HG03159 (cell line): ENCODE data around the gene SLC29A3.
"Not testable (repeated sequence)": the region's sequence is repeated elsewhere in the genome, so short reads cannot be mapped to it uniquely, and the experiment has no call there.

Experiments used
- ATAC-seq: cut with Tn5 transposase; IDR thresholded peaks from one replicate; pipeline ENCODE4 v1.9.1; 2021; ENCODE audit warnings: mild to moderate bottlenecking, moderate library complexity; ENCODE audit not compliant: unreplicated experiment

The SLC29A3 gene

DNA sequence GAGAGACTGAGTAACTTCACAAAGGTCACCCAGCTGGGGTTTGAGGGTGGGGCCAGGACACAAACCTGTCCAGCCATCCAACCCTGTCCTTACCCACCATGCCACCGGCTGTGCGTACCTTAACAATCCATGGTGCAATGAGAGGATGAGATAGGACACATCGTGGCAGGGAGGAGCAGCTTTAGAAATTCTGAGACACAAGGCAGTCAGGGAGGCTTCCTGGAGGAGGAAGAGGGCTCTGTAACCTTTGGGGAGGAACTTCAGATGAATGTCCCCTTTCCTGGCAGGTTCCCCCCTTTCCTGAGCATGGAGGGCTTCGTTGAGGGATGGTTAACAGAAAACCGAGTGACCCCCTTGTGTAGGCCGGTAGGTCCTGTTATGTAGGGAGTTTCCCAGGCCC, 35.6 kb upstream of the SLC29A3 start:
- ATAC-seq = no peak

DNA sequence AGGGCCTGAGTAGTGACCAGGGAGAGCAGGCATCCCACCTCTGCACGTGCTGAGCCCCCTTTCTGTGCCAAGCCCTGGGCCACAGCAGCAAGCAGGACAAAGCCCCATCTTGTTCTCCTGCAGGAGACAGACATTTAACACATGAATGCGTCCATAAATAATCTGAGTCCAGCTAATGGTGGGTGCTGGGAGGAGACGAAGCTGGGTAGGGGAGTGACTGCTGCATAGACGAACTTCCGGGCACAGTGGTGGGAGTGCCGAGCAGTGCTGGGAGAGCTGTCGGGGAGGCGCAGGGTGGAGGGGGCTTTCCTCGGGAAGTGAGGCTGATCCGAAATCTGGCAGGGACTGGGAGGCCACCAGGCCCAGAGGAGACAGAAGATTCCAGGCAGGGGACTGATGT, 35.2 kb upstream of the SLC29A3 start:
- ATAC-seq = no peak

DNA sequence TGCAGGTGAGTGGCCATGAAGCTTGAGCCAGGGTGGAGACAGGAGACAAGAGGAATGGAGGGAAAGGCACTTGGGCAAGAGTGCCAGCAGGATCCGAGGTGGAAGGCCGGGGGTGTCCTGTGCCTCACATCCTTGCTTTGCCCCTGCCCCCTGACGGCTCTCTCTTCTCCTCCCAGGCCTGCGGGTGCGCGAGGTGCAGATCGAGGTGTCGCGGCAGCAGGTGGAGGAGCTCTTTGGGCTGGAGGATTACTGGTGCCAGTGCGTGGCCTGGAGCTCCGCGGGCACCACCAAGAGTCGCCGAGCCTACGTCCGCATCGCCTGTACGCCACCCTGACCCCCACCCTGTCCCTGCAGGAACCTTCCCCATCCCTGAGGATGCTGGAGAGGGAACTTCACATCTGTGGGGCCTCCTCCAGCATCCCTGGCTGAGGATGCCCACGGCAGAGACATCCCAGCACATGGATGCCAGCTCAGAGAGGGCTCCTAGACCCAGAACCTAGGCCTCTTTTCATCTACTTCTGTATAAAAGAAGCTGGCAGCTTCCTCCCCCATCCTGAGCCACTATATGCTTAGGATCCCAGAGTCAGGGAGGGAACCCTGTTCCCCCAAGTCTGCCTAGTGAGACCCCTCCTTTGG, 34.4 kb upstream of the SLC29A3 start:
- no peak for ATAC-seq

DNA sequence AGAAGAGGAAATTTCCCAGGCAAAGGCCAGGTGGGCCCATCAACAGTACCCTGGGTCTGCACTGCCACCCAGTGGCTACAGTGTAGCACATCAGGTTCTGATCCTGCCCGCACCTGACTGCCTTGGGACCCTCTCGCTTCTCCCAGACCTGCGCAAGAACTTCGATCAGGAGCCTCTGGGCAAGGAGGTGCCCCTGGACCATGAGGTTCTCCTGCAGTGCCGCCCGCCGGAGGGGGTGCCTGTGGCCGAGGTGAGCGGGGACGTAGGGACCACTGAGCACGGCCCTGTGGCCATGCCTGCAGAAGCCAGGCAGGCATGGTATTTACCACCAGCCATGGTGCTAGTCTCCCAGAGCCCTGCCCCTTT, 33.9 kb upstream of the SLC29A3 start:
- ATAC-seq = no peak

DNA sequence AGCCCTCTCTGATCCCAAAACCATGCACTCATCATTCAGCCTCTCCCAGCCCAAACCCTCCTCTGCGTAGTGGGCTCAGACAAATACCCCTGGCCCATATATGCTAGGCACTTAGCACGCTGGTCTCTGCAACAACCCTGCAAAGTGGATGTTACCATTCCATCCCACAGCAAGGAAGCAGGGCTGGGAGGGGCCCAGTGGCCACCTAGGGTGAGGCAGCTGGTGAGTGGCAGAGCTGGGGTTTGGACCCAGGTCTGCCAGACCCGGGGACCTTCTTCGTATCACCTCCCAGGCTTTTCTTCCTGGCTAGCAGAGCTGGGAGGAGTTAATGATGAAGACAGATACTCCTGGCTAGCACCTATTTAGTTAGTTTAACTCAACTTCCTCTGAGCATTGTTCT, 33.1 kb upstream of the SLC29A3 start:
- no peak for ATAC-seq

DNA sequence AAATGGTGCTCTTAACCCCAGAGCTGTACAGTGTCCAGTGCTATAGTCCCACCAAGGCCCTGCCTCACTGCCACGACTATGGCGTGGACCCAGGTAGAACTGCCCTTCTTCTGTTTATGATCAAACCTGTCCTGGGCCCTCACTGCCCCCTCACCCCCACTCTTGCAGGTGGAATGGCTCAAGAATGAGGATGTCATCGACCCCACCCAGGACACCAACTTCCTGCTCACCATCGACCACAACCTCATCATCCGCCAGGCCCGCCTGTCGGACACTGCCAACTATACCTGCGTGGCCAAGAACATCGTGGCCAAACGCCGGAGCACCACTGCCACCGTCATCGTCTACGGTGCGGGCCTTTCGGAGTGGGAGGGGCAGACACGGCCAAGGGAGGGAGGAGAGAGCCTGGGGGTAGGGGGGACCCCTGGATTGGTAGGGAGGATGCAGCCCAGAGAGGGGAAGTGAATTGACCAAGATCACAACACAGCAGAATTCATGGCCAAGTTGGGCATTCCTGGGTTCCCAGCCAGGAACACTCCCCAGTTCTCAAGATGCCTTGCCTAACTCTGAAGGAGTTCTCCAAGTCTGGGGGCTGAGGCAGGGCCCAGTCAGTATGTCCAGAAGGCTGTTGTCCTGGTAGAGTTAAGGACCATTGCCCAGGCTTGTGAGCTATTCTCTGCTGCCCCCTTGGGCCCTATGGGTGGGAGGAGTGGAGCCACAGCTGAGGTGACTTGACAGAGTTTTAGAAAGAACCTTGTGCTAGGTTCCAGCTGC, 32.4 kb upstream of the SLC29A3 start:
- no peak for ATAC-seq

DNA sequence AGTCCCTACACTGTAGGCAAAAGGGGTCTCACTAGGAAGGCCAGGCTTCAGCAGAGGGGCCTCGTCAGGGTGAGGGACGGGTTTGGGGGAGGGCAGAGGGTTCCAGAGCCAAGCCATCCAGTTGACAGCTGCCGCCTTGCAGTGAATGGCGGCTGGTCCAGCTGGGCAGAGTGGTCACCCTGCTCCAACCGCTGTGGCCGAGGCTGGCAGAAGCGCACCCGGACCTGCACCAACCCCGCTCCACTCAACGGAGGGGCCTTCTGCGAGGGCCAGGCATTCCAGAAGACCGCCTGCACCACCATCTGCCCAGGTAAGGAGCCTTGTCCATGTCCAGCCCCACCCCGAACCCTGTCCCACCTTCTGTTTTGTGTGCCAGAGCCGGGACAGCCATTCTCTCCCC, 31.6 kb upstream of the SLC29A3 start:
- ATAC-seq = no peak

DNA sequence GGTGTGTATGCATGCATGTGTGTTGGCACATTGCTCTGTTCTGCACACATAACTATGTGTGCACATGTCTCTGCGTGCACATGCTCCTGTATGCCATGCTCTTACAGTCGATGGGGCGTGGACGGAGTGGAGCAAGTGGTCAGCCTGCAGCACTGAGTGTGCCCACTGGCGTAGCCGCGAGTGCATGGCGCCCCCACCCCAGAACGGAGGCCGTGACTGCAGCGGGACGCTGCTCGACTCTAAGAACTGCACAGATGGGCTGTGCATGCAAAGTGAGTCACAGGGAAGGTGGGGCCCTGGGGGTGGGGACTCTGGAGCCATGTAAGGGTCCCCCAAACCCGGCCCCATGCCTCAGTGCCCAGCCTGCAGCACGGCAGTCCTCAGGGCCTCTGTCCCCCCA, 30.6 kb upstream of the SLC29A3 start:
- no peak for ATAC-seq

DNA sequence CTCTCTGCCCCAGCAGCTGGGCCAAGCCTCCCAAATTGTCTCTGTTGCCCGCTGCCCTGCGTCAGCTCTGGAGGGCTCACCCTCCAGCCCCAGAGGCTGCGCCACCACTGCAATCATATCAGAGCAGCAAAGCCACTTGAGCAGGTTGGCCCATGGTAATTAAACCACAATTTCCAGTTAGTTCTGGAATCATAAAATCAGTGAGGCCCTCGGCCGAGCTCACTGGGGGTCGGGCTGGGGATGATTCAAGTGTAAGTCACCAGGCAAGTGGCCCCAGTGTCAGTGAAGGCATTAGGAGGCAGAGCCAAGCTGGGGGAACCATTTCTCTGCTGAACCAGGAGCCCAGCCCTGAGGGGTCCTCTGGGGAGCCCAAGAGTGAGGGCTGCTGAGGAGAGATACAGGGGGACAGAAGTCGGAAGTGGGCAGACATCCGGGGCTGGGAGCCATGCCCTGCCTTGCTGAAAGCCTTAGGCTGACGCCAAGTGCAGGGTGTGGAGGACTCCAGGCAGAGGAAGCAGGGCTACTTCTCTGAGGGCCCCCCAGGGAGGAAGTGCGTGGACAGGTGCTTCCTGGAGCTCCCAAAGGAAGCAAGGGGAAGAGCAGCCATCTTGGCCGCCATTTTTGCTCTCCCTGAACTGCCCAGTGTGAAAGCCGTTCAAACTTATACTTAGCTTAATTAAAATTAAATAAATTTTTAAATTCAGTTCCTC, 29.5 kb upstream of the SLC29A3 start:
- ATAC-seq = no peak

DNA sequence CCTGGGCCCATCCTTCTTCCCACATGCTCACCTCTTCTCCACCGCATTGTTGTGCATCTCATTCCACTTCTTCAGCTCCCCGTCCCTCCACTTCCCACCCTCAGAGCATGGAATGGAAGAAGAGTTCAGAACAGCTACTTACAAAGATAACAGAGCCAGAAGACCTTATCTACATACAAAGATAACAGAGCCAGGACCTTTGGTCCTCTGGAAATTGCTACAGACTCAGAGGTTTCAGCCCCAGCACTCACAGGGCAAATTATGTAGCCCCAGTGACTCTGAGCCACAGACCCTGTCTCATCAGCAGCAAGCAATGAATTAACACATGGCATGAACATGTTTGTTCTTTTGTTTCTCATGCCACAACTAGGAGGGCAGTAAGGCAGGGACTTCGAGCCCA, 28.7 kb upstream of the SLC29A3 start:
- no peak for ATAC-seq

DNA sequence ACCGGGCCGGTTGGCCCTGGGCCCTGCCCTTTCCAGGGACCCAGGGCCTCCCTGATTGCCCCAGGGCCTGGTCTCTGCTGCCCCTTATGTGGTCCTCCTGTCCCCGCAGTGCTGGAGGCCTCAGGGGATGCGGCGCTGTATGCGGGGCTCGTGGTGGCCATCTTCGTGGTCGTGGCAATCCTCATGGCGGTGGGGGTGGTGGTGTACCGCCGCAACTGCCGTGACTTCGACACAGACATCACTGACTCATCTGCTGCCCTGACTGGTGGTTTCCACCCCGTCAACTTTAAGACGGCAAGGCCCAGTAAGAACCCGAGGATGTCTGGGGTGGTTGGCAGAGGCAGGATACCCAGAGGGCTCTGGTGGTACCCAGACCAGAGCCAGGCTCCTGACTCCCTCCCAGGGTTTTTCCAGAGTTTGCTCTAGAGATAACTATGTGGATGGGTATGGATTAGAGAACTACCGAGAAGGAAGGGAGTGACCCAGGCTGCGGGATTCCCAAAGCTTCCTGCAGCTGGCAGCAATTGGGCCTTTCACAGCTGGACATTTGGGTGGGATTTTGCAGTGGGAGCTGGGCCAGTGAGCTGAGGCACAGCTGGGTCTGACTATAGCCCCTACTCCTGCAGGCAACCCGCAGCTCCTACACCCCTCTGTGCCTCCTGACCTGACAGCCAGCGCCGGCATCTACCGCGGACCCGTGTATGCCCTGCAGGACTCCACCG, 28.1 kb upstream of the SLC29A3 start:
- no peak for ATAC-seq

DNA sequence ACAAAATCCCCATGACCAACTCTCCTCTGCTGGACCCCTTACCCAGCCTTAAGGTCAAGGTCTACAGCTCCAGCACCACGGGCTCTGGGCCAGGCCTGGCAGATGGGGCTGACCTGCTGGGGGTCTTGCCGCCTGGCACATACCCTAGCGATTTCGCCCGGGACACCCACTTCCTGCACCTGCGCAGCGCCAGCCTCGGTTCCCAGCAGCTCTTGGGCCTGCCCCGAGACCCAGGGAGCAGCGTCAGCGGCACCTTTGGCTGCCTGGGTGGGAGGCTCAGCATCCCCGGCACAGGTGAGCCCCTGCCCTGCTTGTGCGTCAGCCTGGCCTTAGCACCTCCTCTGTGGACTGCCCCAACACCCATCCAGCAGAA, 27.5 kb upstream of the SLC29A3 start:
- no peak for ATAC-seq

DNA sequence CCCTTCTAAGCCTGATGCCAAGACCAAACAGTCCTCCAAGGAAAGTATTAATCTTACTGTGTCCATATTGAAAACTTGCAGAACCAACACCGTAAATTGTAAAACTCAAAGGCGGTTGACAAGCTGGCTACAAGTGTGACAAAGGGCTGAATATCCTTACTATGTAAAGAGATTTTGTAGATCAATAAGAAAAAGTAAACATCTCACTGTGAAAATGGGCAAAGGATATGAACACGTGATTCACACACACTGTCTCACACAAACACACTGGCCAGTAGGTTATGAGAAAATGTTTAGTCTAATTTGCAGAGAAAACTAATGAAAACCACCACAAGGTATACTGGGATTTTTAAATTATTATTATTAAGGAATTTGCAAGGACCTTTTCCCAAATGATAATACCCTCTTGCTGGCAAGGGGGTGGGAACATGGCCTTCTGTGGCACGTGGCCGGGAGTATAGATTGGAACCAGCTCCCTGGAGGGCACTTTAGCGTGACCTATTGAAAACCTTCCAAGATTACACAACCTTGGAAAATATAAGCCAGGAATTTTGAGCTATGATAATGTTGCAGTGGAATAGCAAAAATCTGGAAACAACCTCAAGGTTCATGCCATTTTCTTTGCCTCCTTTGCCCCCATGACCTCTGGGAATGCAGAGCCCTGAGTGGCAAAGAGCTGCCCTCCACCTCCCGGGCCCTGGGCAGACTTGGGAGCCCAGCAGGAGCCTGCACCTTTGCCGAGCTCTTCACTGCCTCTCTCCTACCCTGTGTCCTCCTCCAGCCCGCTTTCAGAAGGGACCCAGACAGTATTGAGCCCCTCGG, 26.2 kb upstream of the SLC29A3 start:
- ATAC-seq = no peak

DNA sequence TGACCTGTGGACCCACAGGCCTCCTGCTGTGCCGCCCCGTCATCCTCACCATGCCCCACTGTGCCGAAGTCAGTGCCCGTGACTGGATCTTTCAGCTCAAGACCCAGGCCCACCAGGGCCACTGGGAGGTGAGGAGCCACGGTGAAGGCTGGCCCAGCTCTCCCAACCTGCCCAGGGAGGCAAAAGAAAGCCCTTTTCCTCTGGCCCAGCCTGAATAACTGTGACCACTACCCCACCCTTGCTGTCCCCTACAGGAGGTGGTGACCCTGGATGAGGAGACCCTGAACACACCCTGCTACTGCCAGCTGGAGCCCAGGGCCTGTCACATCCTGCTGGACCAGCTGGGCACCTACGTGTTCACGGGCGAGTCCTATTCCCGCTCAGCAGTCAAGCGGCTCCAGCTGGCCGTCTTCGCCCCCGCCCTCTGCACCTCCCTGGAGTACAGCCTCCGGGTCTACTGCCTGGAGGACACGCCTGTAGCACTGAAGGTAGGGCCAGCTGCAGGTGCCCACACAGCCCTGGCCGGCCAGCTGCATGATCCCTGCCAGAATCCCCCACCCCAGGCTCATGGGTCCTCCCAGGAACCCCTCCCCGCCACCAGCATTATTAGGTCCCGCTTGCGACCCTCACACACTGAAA, 25.5 kb upstream of the SLC29A3 start:
- no peak for ATAC-seq

DNA sequence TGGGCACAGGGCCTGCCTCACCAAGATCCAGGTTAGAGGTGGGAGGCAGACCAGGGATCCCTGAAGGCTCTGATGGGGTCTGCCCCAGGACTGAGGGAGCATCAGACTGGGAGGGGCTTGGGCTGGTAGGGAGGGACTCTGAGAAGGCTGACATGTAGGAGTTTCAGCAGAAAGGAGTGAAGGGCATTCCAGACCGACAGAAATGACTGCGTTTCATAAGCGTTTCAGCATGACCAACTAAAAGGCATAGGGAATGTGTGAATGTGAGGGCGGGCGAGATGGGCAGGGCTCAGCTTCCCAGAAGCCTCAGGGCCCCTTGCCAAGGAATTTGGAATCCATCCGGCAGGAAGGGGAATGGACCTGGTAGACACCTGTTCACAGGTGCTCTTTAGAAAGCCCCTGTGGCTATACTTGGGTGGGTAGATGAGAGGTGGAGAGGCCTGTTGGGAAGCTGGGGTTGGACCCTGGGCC, 24.9 kb upstream of the SLC29A3 start:
- no peak for ATAC-seq

DNA sequence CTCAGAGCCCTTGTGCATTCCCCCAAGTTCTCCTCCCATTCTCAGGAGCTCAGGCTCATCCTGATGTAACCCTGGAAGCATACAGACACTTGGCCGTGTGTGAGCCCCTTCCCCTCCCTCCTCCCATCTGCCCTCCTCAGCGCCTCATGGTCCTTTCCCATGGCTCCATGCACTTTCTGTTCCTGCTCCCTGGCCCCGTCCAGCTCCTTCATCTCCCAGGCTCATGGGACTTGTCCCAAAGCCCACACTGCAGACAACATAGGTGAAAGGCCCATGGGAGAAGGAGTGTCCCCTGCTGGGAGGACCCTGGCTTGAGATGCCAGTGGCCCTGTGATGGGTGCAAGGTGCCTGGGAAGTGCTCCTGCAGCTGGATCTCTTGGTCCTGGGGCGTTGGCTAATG, 24.2 kb upstream of the SLC29A3 start:
- no peak for ATAC-seq

DNA sequence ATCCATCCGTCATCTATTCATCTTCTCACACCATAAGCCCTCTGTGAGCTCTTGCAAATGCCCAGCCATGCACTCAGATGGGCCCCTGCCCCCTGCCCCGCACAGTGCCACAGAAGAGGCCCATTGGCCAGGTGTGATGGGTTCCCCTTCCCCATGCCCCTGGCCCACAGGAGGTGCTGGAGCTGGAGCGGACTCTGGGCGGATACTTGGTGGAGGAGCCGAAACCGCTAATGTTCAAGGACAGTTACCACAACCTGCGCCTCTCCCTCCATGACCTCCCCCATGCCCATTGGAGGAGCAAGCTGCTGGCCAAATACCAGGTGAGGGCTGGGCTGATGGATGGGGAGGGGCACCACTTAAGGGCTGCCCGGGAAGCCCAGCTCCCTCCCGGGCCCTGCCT, 23.4 kb upstream of the SLC29A3 start:
- no peak for ATAC-seq

DNA sequence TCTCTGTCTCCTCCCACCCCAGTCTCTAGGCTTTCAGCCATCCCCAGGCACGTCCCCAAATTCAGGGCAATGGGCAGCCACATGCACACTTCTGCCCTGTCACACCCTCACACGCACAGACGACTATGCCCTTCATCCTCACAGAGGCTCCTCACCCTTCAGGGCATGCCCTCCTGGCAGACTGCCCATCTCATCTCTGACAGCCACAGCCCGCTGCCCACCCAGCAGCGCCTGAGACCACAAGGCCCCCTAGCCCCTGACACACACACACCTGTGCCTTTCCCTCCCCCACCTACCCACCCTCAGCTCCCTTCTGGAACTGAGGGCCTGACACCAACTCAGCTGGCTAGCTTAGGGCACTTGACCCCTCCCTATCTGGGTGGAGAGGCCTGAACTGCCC, 23.0 kb upstream of the SLC29A3 start:
- no peak for ATAC-seq

DNA sequence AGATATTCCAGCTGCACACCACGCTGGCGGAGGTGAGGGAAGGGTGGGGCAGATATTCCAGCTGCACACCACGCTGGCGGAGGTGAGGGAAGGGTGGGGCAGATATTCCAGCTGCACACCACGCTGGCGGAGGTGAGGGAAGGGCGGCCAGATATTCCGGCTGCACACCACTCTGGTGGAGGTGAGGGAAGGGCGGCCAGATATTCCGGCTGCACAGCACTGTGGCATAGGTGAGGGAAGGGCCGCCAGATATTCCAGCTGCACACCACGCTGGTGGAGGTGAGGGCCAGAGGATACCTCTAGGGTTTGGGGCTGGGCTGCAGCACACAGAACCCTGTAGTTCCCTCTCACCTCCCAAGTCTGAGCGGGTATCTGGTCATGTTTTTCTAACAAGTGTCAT, 22.2 kb upstream of the SLC29A3 start:
- not testable (repeated sequence) for ATAC-seq

DNA sequence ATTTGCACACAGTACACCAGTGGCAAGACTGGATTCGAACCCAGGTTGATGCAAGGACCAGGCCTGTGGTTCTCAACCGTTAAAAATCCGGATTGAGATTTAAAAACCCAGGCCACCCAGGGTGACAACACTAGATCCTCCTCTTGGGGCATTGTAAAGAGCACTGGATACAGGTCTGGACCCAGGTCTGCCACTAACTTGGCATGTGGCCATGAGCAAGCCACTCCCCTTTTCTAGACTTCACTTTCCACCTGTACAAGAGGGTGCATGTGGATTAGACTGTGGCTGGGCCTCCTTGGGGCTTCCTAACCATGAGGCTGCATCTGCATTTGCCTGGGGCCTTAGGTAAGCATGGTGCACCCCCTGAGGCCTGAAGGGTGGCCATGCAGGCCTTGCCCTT, 21.7 kb upstream of the SLC29A3 start:
- no peak for ATAC-seq
